GM18951 (cell line): Measurements from ENCODE around the gene PRTG.
"Not testable (repeated sequence)": the region's sequence is repeated elsewhere in the genome, so short reads cannot be mapped to it uniquely, and the experiment has no call there.

Experiments used
- POLR2A ChIP-seq: IDR thresholded peaks from 4 replicates; pipeline ENCODE4 v1.6.1; 2011; ENCODE audit warnings: mild to moderate bottlenecking; ENCODE audit not compliant: insufficient read length, insufficient read depth; ENCODE audit errors: extremely low read depth
- in situ Hi-C: fragments of 300-500 bp; cut with MboI; formaldehyde crosslinking; loops from one replicate; pipeline ENCODE4 v1.12.0; 2022; ENCODE audit warnings: low sequenced_read_pairs, mixed read lengths, inconsistent platforms; ENCODE audit not compliant: unreplicated experiment

Gene PRTG

GRCh38 chr15:55742927-55743728, at the start of gene PRTG:
PRTG (minus strand) TSS chr15:55743152; CDS start chr15:55742931, 221 bp downstream.
- in situ Hi-C loops: no loop called here
- no peak for TF ChIP-seq POLR2A

- TF ChIP-seq POLR2A: no peak
- in situ Hi-C loops: no loop called here
Measured at GRCh38 chr15:55791551-55792400, 48.8 kb upstream of the PRTG start.

DNA sequence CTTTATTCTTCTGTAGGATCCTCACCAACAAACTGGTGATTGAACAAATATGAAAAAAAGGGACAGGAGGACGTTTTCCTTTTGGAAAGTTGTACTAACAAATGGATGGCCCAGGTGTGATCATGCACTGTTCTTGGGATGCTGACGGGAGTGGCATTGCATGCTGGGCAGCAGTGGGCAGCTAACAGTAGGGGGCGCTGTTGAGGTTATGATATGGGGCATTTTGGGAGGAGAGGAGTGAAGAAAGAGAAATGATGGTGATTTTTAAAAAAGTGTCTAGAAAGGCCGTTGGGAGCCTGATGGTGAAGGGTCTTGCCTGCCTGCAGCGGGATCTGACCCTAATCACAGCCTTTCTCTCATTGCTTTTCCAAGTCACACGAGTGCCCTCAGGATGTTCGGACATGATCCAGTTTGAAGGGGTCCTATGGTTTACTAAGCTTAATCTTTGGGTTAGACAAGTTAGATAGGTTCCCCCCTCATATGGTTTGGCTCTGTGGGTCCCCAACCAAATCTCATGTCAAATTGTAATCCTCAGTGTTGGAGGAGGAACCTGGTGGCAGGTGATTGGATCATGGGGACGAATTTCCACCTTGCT, 46.2 kb upstream of the PRTG start:
- no peak for TF ChIP-seq POLR2A
- in situ Hi-C loops: no loop called here

DNA sequence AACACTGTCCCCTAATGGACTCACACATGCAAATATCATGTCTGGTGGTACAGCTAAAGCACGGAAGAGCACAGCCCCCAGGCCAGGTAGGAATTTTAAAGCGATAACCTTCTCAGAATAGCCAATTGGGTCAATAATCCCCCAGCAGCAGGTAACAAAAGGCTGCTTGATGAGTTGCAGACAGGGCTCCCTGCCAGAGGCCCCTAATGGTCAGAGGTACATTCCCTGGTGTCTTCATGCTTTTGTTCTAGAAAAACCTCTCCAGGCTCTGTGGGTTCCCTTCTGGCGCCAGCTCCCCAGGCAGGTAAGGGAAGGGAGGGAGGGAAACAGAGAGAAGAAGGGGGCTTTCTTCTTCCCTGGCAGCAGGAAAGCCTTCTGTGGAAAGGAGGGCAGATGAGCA, 43.4 kb upstream of the PRTG start:
- TF ChIP-seq POLR2A: no peak
- in situ Hi-C loops: no loop called here

DNA sequence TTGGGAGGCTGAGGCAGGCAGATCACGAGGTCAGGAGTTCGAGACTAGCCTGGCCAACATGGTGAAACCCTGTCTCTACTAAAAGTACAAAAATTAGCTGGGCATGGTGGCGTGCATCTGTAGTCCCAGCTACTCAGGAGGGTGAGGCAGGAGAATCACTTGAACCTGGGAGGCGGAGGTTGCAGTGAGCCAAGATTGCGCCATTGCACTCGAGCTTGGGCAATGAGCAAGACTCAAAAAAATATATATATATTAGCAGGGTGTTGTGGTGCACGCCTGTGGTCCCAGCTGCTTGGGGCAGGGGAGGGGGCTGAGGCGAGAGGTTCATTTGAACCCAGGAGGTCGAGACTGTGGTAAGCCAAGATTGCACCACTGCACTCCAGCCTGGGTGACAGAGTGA, 42.6 kb upstream of the PRTG start:
- in situ Hi-C loops: not testable (repeated sequence)

- no peak for TF ChIP-seq POLR2A
- in situ Hi-C loops: no loop called here
Measured at GRCh38 chr15:55784286-55784685, 41.3 kb upstream of the PRTG start.

DNA sequence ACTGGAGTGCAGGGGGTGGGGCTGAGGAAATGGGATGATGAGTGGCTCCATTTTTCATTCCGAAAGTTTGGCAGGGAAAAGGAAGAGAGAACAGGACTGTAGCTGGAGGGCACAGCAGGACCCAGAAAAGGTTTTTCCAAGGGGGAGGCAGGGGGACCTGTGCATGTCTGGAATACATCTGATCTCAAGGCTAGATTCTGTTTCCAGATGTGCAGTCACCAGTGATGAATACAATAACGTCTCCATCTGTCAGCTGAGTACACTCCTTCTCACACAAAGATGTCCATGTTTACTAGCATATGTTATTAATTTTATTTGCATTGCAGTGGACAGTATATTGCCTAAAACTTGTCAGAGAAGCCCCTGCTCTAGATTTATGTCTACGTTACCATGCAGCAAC, 39.9 kb upstream of the PRTG start:
- in situ Hi-C loops: no loop called here
- no peak for TF ChIP-seq POLR2A

GRCh38 chr15:55780292-55780691, 37.3 kb upstream of the PRTG start:
- in situ Hi-C loops: no loop called here
- TF ChIP-seq POLR2A: no peak

- in situ Hi-C loops: no loop called here
- no peak for TF ChIP-seq POLR2A
Measured at GRCh38 chr15:55778932-55779331, 36.0 kb upstream of the PRTG start.

DNA sequence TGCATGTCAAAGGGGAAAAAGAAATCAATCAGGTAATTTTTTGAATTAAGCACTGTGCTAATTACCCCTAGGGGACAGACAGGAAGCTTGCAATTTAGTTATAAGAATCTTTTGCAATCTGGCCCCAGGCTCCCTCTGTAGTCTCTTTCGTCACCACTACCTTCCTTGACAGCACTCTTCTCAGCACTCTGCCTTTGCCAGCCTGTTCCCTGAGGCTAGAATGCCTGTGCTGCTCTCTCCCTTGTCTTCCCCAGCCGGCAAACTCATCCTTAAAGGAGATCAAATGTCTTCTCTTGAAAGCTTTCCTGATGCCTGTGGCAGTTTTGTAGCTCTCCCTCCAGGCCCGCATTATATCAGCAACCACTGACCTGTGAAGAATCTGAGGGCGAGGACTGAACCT, 32.4 kb upstream of the PRTG start:
- no peak for TF ChIP-seq POLR2A
- in situ Hi-C loops: no loop called here

- TF ChIP-seq POLR2A: no peak
- in situ Hi-C loops: no loop called here
Measured at GRCh38 chr15:55774113-55774970, 31.4 kb upstream of the PRTG start.

DNA sequence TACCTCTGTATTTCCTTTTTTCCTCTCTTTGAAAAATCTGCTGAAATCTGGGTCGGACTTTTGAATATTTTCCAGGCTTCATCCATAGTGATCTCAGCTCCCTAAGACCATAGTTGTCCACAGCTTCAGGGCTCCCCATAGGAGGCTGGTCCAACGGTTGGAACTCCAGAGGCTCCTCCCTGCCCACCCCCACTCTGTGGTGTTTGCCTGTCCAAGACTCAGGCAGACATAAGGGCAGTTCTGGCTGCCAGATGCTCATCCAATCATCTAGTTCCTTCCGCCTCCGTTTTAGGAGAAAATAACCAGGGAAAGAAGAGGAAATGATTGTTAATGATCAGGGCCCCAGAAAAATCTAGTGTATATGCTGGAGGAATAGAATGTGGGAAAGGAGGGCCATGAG, 27.9 kb upstream of the PRTG start:
- in situ Hi-C loops: no loop called here
- TF ChIP-seq POLR2A: no peak

DNA sequence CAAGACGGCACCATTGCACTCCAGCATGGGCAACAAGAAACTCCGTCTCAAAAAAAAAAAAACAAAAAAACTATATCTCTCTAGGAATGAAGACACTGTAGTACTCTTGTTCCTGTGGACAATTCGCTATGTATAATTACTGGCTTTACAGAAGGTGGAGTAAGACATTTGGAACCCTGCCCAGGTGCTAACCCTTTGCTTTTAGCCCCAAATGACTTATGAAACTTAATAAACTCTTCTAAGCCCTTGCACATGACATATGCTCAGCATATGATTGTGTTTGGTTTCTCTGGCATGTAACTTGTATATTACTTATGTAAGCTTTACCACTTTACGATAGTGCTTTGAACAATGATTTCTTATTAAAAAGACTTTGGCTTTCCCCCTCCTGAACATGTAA, 27.3 kb upstream of the PRTG start:
- in situ Hi-C loops: no loop called here
- no peak for TF ChIP-seq POLR2A
